Chondrocyte (in vitro differentiated cells): ENCODE measurements around the gene HOXB7. TPM values are rescaled to one million over a fixed set of nuclear protein-coding genes. Genes with fewer than 3 reads are reported as not detected.

Experiments
- DNase-seq: peaks from one replicate; pipeline ENCODE4 v3.0.0; 2021; ENCODE audit warnings: mixed read lengths, low spot score
- H3K27ac Mint-ChIP-seq: one replicate; pipeline ENCODE4 v1.8.0; 2021; ENCODE audit warnings: mild to moderate bottlenecking, moderate library complexity, mixed read lengths; ENCODE audit not compliant: unreplicated experiment
- H3K27me3 Mint-ChIP-seq: 2 replicates; pipeline ENCODE4 v1.8.0; 2021; ENCODE audit warnings: low read depth, mixed read lengths
- H3K36me3 Mint-ChIP-seq: 2 replicates; pipeline ENCODE4 v1.8.0; 2021; ENCODE audit warnings: low read depth, mixed read lengths
- H3K4me1 Mint-ChIP-seq: 2 replicates; pipeline ENCODE4 v1.8.0; 2021; ENCODE audit warnings: low read depth, mild to moderate bottlenecking, mixed read lengths
- H3K4me3 Mint-ChIP-seq: one replicate; pipeline ENCODE4 v1.8.0; 2021; ENCODE audit warnings: mild to moderate bottlenecking, moderate library complexity, mixed read lengths; ENCODE audit not compliant: unreplicated experiment
- H3K9me3 Mint-ChIP-seq: 2 replicates; pipeline ENCODE4 v1.8.0; 2021; ENCODE audit warnings: low read depth, mixed read lengths
- total RNA-seq: library from RNA; stranded (reverse); gene quantifications from 3 replicates; pipeline ENCODE4 v1.2.1, GENCODE V29; 2021
- TF ChIP-seq, protein P1 (sequence below): fragments of 200-600 bp; sonication (generic); IDR thresholded peaks from 2 replicates; pipeline ENCODE4 v1.5.0; 2021; ENCODE audit warnings: antibody characterized with exemption, mild to moderate bottlenecking, moderate library complexity

The HOXB7 gene
- total RNA-seq, 1 donor from 2014 or later = not detected

DNA sequence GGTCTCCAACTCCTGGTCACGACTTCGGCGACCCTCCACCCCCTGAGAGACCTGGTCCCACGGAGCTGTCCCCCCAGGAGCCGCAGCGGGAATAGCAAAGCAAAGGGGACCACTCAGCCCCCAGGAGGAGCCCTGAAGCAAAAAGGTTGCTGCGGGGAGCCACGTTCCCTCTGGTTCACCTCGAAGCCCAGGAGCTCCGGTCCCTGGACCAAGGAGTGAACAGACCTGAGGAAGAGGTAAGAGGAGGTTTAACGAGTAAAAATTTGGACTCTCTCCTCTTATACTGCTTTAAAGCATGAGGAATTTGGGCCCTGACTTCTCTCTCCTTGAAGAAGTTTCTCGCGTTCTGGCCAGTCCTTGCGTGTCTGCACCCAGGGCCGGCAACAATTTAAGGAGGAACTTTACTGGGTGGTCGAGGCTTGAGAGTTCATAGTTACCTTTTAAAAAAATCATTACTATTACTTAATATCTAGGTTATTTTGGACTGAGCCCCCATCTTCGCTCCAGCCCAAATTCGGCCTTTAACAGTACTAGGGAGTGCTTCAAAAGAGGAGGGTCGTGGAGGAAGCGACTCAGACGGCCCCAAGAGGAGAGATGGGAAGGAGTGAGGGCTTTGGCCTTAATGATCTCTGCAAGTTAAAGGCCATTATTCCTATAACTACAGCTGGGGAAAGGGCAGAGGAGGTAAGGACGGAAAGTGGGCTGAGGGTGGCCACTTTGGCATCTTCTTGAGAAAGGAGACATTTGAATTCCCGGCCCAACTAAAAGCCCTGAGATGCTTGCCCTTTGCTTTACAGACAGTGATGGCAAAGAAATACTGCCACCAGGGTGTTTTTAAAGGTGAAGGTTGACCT is 32.3 kb upstream of the HOXB7 start:
- H3K4me3 Mint-ChIP-seq = no peak overlapping the region
- H3K4me1 Mint-ChIP-seq = peaks cover 3% of the 10 kb centered on the region
- no peak for DNase-seq
- H3K36me3 Mint-ChIP-seq = no peaks in the 10 kb centered on the region
- no peak overlapping the region for H3K27ac Mint-ChIP-seq
- no peaks in the 10 kb centered on the region for H3K9me3 Mint-ChIP-seq
- H3K27me3 Mint-ChIP-seq = peaks cover 86% of the 10 kb centered on the region
- TF ChIP-seq, protein P1, sequence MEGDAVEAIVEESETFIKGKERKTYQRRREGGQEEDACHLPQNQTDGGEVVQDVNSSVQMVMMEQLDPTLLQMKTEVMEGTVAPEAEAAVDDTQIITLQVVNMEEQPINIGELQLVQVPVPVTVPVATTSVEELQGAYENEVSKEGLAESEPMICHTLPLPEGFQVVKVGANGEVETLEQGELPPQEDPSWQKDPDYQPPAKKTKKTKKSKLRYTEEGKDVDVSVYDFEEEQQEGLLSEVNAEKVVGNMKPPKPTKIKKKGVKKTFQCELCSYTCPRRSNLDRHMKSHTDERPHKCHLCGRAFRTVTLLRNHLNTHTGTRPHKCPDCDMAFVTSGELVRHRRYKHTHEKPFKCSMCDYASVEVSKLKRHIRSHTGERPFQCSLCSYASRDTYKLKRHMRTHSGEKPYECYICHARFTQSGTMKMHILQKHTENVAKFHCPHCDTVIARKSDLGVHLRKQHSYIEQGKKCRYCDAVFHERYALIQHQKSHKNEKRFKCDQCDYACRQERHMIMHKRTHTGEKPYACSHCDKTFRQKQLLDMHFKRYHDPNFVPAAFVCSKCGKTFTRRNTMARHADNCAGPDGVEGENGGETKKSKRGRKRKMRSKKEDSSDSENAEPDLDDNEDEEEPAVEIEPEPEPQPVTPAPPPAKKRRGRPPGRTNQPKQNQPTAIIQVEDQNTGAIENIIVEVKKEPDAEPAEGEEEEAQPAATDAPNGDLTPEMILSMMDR = no peak

DNA sequence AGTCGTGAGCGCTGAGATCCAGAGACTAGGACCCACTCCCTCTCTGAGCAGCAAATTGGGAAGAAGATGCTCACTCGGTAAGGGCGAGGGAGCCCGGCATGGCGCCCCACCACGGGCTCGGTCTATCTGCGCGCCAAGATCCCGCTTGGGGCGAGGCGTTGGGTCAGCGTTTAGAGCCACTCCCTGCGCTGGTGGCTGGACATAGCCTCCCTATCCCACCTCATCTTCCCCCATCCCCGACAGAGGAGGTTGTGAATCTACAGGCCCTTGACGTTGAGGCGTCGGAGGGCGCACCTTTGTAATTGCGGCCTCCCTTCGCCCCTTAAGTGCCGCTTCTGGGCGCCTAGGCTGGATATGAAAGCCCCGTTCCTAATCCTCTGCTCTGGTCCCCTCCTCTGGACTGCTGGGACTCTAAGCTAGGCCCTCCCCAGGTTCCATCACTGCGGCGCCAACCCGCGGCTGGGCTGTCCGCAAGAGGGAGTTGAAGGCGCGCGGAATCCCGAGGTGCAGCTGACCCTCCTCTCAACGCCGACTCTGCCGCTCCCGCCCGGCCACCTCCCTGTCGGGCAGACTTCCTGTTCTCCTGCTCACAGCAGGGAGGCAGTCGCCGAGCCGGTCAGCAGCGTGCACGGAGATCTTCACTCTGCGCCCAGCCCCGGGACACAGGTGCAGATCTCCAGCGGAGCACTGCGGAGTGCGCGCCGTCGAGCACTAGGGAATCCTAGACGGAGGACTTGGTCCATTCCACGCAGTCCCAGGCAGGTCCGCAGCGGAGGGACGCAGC is 31.4 kb upstream of the HOXB7 start:
- Mint-ChIP-seq H3K4me1 (peaks cover 3% of the 10 kb centered on the region), H3K27ac (no peak overlapping the region), H3K36me3 (no peaks in the 10 kb centered on the region), H3K4me3 (no peak overlapping the region), H3K9me3 (no peaks in the 10 kb centered on the region), H3K27me3 (peaks cover 88% of the 10 kb centered on the region)
- TF ChIP-seq, protein P1 = no peak
- no peak for DNase-seq

DNA sequence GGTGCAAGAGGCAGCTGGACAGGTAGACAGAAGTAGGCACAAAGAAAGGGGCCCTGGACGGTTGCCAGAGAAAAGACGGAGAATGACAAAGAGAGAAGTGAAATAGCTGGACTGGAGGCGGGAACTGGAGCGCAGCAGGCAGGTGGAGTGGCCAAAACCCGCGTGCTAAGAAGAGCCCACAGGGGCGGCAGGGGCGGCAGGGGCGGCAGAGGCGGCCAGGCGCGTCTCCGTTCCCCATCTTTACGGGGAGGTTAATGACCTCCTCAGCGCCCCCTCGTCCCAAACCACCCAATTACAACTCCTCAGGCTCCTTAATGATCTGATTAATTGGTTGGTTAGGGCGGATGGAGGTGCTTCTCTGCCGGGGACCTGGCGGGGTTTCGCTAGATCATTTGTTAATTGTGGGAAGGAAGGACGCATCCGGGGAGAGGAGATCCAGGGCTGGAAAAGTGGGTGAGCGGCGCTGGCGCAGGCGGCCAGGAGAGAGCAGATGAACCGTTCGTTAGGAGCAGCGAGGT is 30.8 kb upstream of the HOXB7 start:
- TF ChIP-seq, protein P1 = no peak
- H3K4me3 Mint-ChIP-seq = no peak overlapping the region
- no peaks in the 10 kb centered on the region for H3K36me3 Mint-ChIP-seq
- no peak for DNase-seq
- no peak overlapping the region for H3K27ac Mint-ChIP-seq
- H3K4me1 Mint-ChIP-seq = peaks cover 3% of the 10 kb centered on the region
- H3K9me3 Mint-ChIP-seq = no peaks in the 10 kb centered on the region
- H3K27me3 Mint-ChIP-seq = peaks cover 90% of the 10 kb centered on the region

DNA sequence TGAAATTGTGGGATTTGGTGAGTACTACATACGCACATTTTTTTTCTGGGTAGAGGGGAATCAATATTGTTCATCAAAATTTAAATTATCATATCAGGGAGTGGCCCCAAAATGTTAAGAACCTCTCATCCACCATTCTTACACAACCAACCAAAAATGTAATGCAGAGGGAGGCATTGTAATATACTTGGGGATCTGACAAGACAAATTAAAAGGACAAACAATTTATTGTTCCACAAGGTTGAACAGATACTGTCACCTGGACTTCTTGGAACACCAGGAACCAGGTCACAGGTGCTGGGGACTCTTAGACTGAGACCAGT is 30.0 kb upstream of the HOXB7 start:
- no peak overlapping the region for H3K27ac Mint-ChIP-seq
- no peak overlapping the region for H3K4me3 Mint-ChIP-seq
- TF ChIP-seq, protein P1 = no peak
- H3K36me3 Mint-ChIP-seq = no peaks in the 10 kb centered on the region
- peaks cover 4% of the 10 kb centered on the region for H3K4me1 Mint-ChIP-seq
- peaks cover 94% of the 10 kb centered on the region for H3K27me3 Mint-ChIP-seq
- DNase-seq = no peak
- H3K9me3 Mint-ChIP-seq = no peaks in the 10 kb centered on the region
